Measurements from ENCODE around the gene WNT7A.

WNT7A gene

DNA sequence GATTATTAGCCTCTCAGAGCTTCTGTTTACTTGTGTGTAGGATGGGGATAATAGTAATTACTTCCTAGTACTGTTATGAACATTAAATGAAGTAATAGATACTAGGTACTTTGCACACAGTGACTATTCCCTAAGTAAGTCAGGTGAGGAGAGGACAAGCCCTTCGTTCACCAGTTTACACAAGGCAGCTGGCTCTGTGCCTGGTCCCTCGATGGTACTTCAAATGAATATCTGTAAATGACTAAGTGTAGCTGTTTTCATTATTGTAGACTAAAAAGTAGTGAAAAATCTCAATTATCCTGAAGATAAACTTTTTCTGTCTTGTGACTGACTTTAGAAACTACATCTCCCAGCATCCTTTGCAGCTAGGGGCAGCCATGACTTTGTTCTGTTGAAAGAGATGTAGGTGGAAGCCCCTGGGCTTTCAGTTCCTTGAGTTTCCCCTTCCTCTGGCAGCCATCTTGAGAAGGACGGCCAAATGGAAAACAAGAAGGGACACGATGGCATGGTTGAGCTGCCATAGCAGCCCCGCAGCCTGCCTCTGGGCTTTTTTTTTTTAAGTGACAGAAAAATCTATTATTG is 11.7 kb upstream of the WNT7A start:
- peaks cover 10% of the 10 kb centered on the region; the same call in 1 of the 2 replicates for H3K4me1 ChIP-seq (ENCODE audit: insufficient read depth, low read length)
- no peaks in the 10 kb centered on the region for H3K9me3 ChIP-seq (ENCODE audit: control insufficient read depth, insufficient read depth, low read length)
- no peaks in the 10 kb centered on the region for H3K36me3 ChIP-seq (ENCODE audit: insufficient read depth, low read length)
- H3K9ac ChIP-seq (ENCODE audit: low read depth, low read length): no peak overlapping the region

GRCh38 chr3:13891017-13891392 is 11.1 kb upstream of the WNT7A start:
- H3K9ac ChIP-seq (ENCODE audit: low read depth, low read length): no peak overlapping the region

GRCh38 chr3:13890377-13891016 is 10.6 kb upstream of the WNT7A start:
- no peak overlapping the region for H3K9ac ChIP-seq (ENCODE audit: low read depth, low read length)
- no peaks in the 10 kb centered on the region for H3K9me3 ChIP-seq (ENCODE audit: control insufficient read depth, insufficient read depth, low read length)
- peaks cover 7% of the 10 kb centered on the region; the same call in 1 of the 2 replicates for H3K4me1 ChIP-seq (ENCODE audit: insufficient read depth, low read length)
- H3K36me3 ChIP-seq (ENCODE audit: insufficient read depth, low read length): no peaks in the 10 kb centered on the region

More at GRCh38 chr3:13891017-13891392, 11.1 kb upstream of the WNT7A start:
- Histone ChIP-seq H3K9me3 (ENCODE audit: control insufficient read depth, insufficient read depth, low read length) (no peaks in the 10 kb centered on the region), H3K36me3 (ENCODE audit: insufficient read depth, low read length) (no peaks in the 10 kb centered on the region), H3K4me1 (ENCODE audit: insufficient read depth, low read length) (peaks cover 7% of the 10 kb centered on the region; the same call in 1 of the 2 replicates)

DNA sequence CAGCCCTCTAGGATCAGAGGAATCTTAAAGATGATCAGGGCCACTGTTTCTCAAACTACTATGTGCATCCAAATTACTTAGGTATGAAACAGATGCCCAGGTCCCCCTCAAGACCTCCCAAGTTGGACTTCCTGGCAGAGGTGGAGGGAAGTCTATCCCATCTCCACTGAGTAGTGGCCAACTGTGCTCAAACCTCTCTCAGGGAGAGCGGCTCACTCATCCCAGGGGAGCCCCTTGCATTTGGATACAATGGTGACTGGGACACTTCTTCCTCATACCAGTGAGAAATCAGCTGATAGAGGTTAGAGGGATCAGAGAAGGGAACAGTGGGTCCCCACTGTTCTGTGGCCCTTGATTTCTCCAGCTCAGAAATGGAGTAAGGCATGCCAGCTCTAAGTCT is 8.7 kb upstream of the WNT7A start:
- Histone ChIP-seq H3K9me3 (ENCODE audit: control insufficient read depth, insufficient read depth, low read length) (no peaks in the 10 kb centered on the region), H3K9ac (ENCODE audit: low read depth, low read length) (no peak overlapping the region), H3K36me3 (ENCODE audit: insufficient read depth, low read length) (no peaks in the 10 kb centered on the region), H3K4me1 (ENCODE audit: insufficient read depth, low read length) (peaks cover 7% of the 10 kb centered on the region; the same call in 1 of the 2 replicates)

- no peaks in the 10 kb centered on the region for H3K36me3 ChIP-seq (ENCODE audit: insufficient read depth, low read length)
- H3K4me1 ChIP-seq (ENCODE audit: insufficient read depth, low read length): peaks cover 7% of the 10 kb centered on the region; the same call in 1 of the 2 replicates
- H3K9me3 ChIP-seq (ENCODE audit: control insufficient read depth, insufficient read depth, low read length): no peaks in the 10 kb centered on the region
Observed at GRCh38 chr3:13887495-13888300, 7.8 kb upstream of the WNT7A start.

GRCh38 chr3:13886593-13887129 is 6.8 kb upstream of the WNT7A start:
- Histone ChIP-seq H3K4me1 (ENCODE audit: insufficient read depth, low read length) (peaks cover 4% of the 10 kb centered on the region; the same call in 1 of the 2 replicates), H3K9ac (ENCODE audit: low read depth, low read length) (no peak overlapping the region)

More at GRCh38 chr3:13887495-13888300, 7.8 kb upstream of the WNT7A start:
- no peak overlapping the region for H3K9ac ChIP-seq (ENCODE audit: low read depth, low read length)

DNA sequence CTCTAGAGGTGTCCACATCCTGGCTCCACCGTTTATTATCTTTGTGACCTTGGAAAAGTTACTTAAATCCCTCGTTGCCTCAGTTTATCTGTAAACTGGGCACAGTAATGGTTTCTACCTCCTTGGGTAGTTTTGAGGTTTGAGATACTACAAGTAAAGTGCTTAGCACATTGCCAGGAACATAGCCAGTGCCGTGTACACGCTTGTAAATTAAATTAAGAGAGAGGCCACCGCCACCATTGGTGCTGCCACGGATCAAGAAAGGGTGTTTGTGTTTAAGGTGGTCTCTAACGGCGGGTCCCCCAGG is 5.8 kb upstream of the WNT7A start:
- Histone ChIP-seq H3K9ac (ENCODE audit: low read depth, low read length) (no peak overlapping the region), H3K9me3 (ENCODE audit: control insufficient read depth, insufficient read depth, low read length) (no peaks in the 10 kb centered on the region), H3K36me3 (ENCODE audit: insufficient read depth, low read length) (no peaks in the 10 kb centered on the region), H3K4me1 (ENCODE audit: insufficient read depth, low read length) (peaks cover 3% of the 10 kb centered on the region; the same call in 1 of the 2 replicates)

More at GRCh38 chr3:13886593-13887129, 6.8 kb upstream of the WNT7A start:
- no peaks in the 10 kb centered on the region for H3K9me3 ChIP-seq (ENCODE audit: control insufficient read depth, insufficient read depth, low read length)
- H3K36me3 ChIP-seq (ENCODE audit: insufficient read depth, low read length): no peaks in the 10 kb centered on the region

GRCh38 chr3:13884851-13885703 is 5.2 kb upstream of the WNT7A start:
- no peak overlapping the region for H3K9ac ChIP-seq (ENCODE audit: low read depth, low read length)
- H3K4me1 ChIP-seq (ENCODE audit: insufficient read depth, low read length): no peaks in the 10 kb centered on the region; the same call in 1 of the 2 replicates
- no peaks in the 10 kb centered on the region for H3K36me3 ChIP-seq (ENCODE audit: insufficient read depth, low read length)
- no peaks in the 10 kb centered on the region for H3K9me3 ChIP-seq (ENCODE audit: control insufficient read depth, insufficient read depth, low read length)

GRCh38 chr3:13883681-13884080 is 3.8 kb upstream of the WNT7A start:
- no peak overlapping the region for H3K9ac ChIP-seq (ENCODE audit: low read depth, low read length)
- no peaks in the 10 kb centered on the region for H3K9me3 ChIP-seq (ENCODE audit: control insufficient read depth, insufficient read depth, low read length)
- no peaks in the 10 kb centered on the region for H3K36me3 ChIP-seq (ENCODE audit: insufficient read depth, low read length)
- no peaks in the 10 kb centered on the region for H3K4me1 ChIP-seq (ENCODE audit: insufficient read depth, low read length)

- H3K9me3 ChIP-seq (ENCODE audit: control insufficient read depth, insufficient read depth, low read length): no peaks in the 10 kb centered on the region
- no peaks in the 10 kb centered on the region for H3K36me3 ChIP-seq (ENCODE audit: insufficient read depth, low read length)
- no peaks in the 10 kb centered on the region for H3K4me1 ChIP-seq (ENCODE audit: insufficient read depth, low read length)
- H3K9ac ChIP-seq (ENCODE audit: low read depth, low read length): no peak overlapping the region
Observed at GRCh38 chr3:13882876-13883275, 3.0 kb upstream of the WNT7A start.

DNA sequence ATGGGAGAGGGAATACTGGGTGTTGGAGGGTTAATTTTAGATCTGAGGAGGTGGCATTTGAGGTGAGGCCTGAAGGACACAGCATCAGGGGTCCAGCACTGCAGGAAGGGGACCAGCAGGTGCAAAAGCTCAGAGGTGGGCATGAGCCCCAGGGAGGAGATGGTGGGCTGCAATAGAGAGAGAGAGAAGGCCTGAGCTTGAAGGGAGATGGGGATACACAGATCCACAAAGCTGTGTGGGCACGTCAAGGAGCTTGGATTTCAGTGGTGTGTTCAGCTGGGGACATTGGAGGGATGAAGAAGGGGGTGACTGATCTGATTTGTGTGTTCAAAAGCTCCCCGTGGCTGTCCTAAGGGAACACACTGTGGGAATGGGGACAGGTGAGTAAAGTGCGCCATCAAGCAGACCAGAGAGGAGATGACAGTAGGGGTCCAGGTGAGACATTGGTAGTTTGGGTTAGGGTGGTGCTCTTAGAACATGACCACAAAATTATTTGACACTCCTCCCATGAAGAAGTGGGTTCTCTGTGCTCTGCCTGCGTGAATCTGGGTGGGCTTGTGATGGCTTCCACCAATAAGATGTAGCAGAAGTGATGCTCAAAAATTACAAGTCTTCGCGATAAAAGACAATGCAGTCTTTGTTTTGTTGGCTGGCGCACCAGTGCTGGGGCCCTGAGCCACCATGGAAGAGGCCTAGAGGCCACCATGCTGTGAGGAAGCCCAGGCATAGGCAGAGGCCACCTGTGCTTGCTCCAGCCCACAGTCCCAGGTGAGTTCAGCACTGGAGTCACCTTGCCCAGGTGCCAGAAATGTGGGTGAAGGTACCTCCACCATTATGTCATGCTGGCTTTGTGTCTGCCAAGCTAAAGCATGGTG is 1.9 kb upstream of the WNT7A start:
- Histone ChIP-seq H3K4me1 (ENCODE audit: insufficient read depth, low read length) (no peaks in the 10 kb centered on the region), H3K36me3 (ENCODE audit: insufficient read depth, low read length) (no peaks in the 10 kb centered on the region), H3K9ac (ENCODE audit: low read depth, low read length) (no peak overlapping the region), H3K9me3 (ENCODE audit: control insufficient read depth, insufficient read depth, low read length) (no peaks in the 10 kb centered on the region)

- Histone ChIP-seq H3K9ac (ENCODE audit: low read depth, low read length) (peak overlapping the region; percentile 61; the same call in 1 of the 2 replicates), H3K36me3 (ENCODE audit: insufficient read depth, low read length) (no peaks in the 10 kb centered on the region), H3K9me3 (ENCODE audit: control insufficient read depth, insufficient read depth, low read length) (no peaks in the 10 kb centered on the region), H3K4me1 (ENCODE audit: insufficient read depth, low read length) (no peaks in the 10 kb centered on the region)
Observed at GRCh38 chr3:13880811-13881156, 913 bp upstream of the WNT7A start.

Measured in ES-I3 (cell line).